CD4-positive, alpha-beta T cell (primary cell): ENCODE data around the gene USP53. TPM values are rescaled to one million over a fixed set of nuclear protein-coding genes. Genes with fewer than 3 reads are reported as not detected.
A peak's percentile ranks its signal among the peaks of the same experiment; 100 is the strongest.

ENCODE experiments used
- ATAC-seq: fragments of 200-7000 bp; cut with Tn5 transposase; one replicate; pipeline ENCODE4 v1.10.0; 2022; ENCODE audit warnings: mild to moderate bottlenecking; ENCODE audit not compliant: poor library complexity
- CTCF ChIA-PET: fragments of 350-600 bp; sonication (Branson Sonifier 250); formaldehyde crosslinking; loops from one replicate; lab custom pipeline; 2021; ENCODE audit warnings: antibody characterized with exemption, inconsistent platforms; lab: Charles Lee
- POLR2A ChIA-PET: fragments of 350-600 bp; sonication (Branson Sonifier 250); formaldehyde crosslinking; loops from one replicate; lab custom pipeline; 2021; ENCODE audit warnings: antibody characterized with exemption, inconsistent platforms; lab: Charles Lee
- DNase-seq, 14 experiments: peaks; one replicate each; pipeline ENCODE4 v3.0.0-alpha.2; 2013 to 2020; ENCODE audit warnings: mixed read lengths in 2 of 14
- H3K27ac ChIP-seq, 2 donors: one replicate each; pipeline versions ENCODE4 v1.5.1 to v1.7.0; 2013; ENCODE audit warnings: low read length in 2 of 2, low read depth in 1 of 2, mild to moderate bottlenecking in 1 of 2
- H3K27me3 ChIP-seq, 2 experiments: 1 replicate in 1 of 2; 2 replicates in 1 of 2; pipeline versions ENCODE4 v1.6.1 to v1.7.0; 2013; ENCODE audit warnings: low read length in 2 of 2, control low read depth in 1 of 2, mild to moderate bottlenecking in 1 of 2, moderate library complexity in 1 of 2; ENCODE audit not compliant: insufficient read depth in 2 of 2, control insufficient read depth in 1 of 2
- H3K36me3 ChIP-seq: one replicate; pipeline ENCODE4 v1.6.1; 2013; ENCODE audit warnings: low read length, control low read depth; ENCODE audit not compliant: insufficient read depth
- H3K4me1 ChIP-seq: one replicate; pipeline ENCODE4 v1.6.1; 2013; ENCODE audit warnings: low read length, control low read depth; ENCODE audit not compliant: insufficient read depth
- H3K4me3 ChIP-seq: one replicate; pipeline ENCODE4 v1.5.1; 2013; ENCODE audit warnings: mild to moderate bottlenecking, low read length, moderate library complexity
- H3K9me3 ChIP-seq, 2 experiments: 1 replicate in 1 of 2; 2 replicates in 1 of 2; pipeline versions ENCODE4 v1.6.1 to v1.7.0; 2013; ENCODE audit warnings: low read length in 2 of 2, mild to moderate bottlenecking in 2 of 2, control low read depth in 1 of 2, moderate library complexity in 1 of 2; ENCODE audit not compliant: control insufficient read depth in 1 of 2, insufficient read depth in 1 of 2
- H3K27ac Mint-ChIP-seq: one replicate; pipeline ENCODE4 v1.8.0; 2020; ENCODE audit warnings: mixed read lengths
- H3K27me3 Mint-ChIP-seq: one replicate; pipeline ENCODE4 v1.8.0; 2021; ENCODE audit warnings: mixed read lengths
- H3K36me3 Mint-ChIP-seq: one replicate; pipeline ENCODE4 v1.8.0; 2021; ENCODE audit warnings: low read depth, mixed read lengths
- H3K4me1 Mint-ChIP-seq: one replicate; pipeline ENCODE4 v1.8.0; 2021; ENCODE audit warnings: low read depth, mixed read lengths
- H3K4me3 Mint-ChIP-seq: one replicate; pipeline ENCODE4 v1.8.0; 2020; ENCODE audit warnings: mild to moderate bottlenecking, mixed read lengths
- H3K9me3 Mint-ChIP-seq: one replicate; pipeline ENCODE4 v1.8.0; 2020; ENCODE audit warnings: mixed read lengths
- CTCF ChIP-seq: fragments of 200-600 bp; IDR thresholded peaks from one replicate; pipeline ENCODE4 v1.8.0; 2022; ENCODE audit warnings: antibody characterized with exemption, mild to moderate bottlenecking
- intact Hi-C, 2 experiments: fragments of 100-400 bp; cut with DNase I in 1 of 2; cut with micrococcal nuclease in 1 of 2; formaldehyde crosslinking; loops; one replicate each; pipeline versions ENCODE4 v1.15.1 to v1.9.0; 2023 to 2025; cut with DNase I, micrococcal nuclease
- total RNA-seq, 174 experiments: library from RNA in 2 of 174; stranded (reverse) in 2 of 174; gene quantifications; one replicate each; pipeline ENCODE4 v1.2.3 and lab custom pipeline; 2021 to 2026

The USP53 gene
- total RNA-seq, 2 experiments from 2014 or later: 15.1 to 15.5 TPM

GRCh38 chr4:119281393-119281792 is 68.9 kb downstream of the USP53 start:
- no peak overlapping the region for H3K4me3 Mint-ChIP-seq
- H3K9me3 Mint-ChIP-seq: no peaks in the 10 kb centered on the region
- Histone ChIP-seq H3K27me3 (no peaks in the 10 kb centered on the region), H3K9me3 (no peaks in the 10 kb centered on the region), H3K36me3 (no peaks in the 10 kb centered on the region), H3K4me3 (no peak overlapping the region), H3K27ac (no peak overlapping the region), H3K4me1 (no peaks in the 10 kb centered on the region)
- DNase-seq: peak in 1 of 14 experiments; percentile 2
- TF ChIP-seq CTCF: no peak
- intact Hi-C loops: loop anchor here in 1 of 2 experiments (10.0 kb wide), 1 partner anchor 67 kb away; the partner anchor contains the start of gene USP53
- no peak for ATAC-seq
- H3K27ac Mint-ChIP-seq: peak overlapping the region; percentile 28
- H3K27me3 Mint-ChIP-seq: no peaks in the 10 kb centered on the region
- CTCF ChIA-PET: no interaction called here
- peaks cover 45% of the 10 kb centered on the region for H3K4me1 Mint-ChIP-seq
- H3K36me3 Mint-ChIP-seq: peaks cover 19% of the 10 kb centered on the region
- POLR2A ChIA-PET: no interaction called here

- no peak for TF ChIP-seq CTCF
- intact Hi-C loops: loop anchor here (2.0 to 10.0 kb wide), 5 partner anchors 70 to 512 kb away; partner anchors contain the start of gene USP53 (in 2 of the 2)
- no peaks in the 10 kb centered on the region for H3K4me1 ChIP-seq
- ATAC-seq (peak; percentile 59), DNase-seq (peak in 2 of 14 experiments; percentile 9 to 40)
- ChIA-PET POLR2A (no interaction called here), CTCF (no interaction called here)
- H3K4me3 ChIP-seq: no peak overlapping the region
- H3K27ac Mint-ChIP-seq: peak overlapping the region; percentile 1
- H3K36me3 ChIP-seq: no peaks in the 10 kb centered on the region
- no peaks in the 10 kb centered on the region for H3K27me3 Mint-ChIP-seq
- peaks cover 15% of the 10 kb centered on the region for H3K36me3 Mint-ChIP-seq
- peaks cover 43% of the 10 kb centered on the region for H3K4me1 Mint-ChIP-seq
- no peaks in the 10 kb centered on the region for H3K9me3 ChIP-seq
- H3K27ac ChIP-seq: no peak overlapping the region
- peak overlapping the region; percentile 45 for H3K4me3 Mint-ChIP-seq
- no peaks in the 10 kb centered on the region for H3K27me3 ChIP-seq
- H3K9me3 Mint-ChIP-seq: no peaks in the 10 kb centered on the region
These were observed 72.6 kb downstream of the USP53 start for GRCh38 chr4:119284876-119285780.

GRCh38 chr4:119286377-119287002 is 74.0 kb downstream of the USP53 start:
- CTCF ChIA-PET: no interaction called here
- peak; percentile 76 for TF ChIP-seq CTCF
- Histone ChIP-seq H3K4me3 (no peak overlapping the region), H3K4me1 (no peaks in the 10 kb centered on the region), H3K36me3 (peaks cover 2% of the 10 kb centered on the region), H3K9me3 (no peaks in the 10 kb centered on the region), H3K27me3 (no peaks in the 10 kb centered on the region), H3K27ac (no peak overlapping the region)
- POLR2A ChIA-PET: no interaction called here
- H3K27me3 Mint-ChIP-seq: no peaks in the 10 kb centered on the region
- no peak overlapping the region for H3K4me3 Mint-ChIP-seq
- DNase-seq: peak in 10 of 14 experiments; percentile 3 to 74 (median 17)
- intact Hi-C loops: loop anchor here (1.0 to 10.0 kb wide), 4 partner anchors 72 to 304 kb away; partner anchors contain the start of gene USP53 (in 2 of the 2)
- no peak overlapping the region for H3K27ac Mint-ChIP-seq
- H3K4me1 Mint-ChIP-seq: peaks cover 30% of the 10 kb centered on the region
- peaks cover 6% of the 10 kb centered on the region for H3K36me3 Mint-ChIP-seq
- no peaks in the 10 kb centered on the region for H3K9me3 Mint-ChIP-seq
- peak; percentile 55 for ATAC-seq
